Measurements from ENCODE around the gene EXT2.

GRCh38 chr11:44257338-44258189 lies 162.1 kb downstream of the EXT2 start:
- no peak for TF ChIP-seq CTCF (IDR thresholded peaks at IDR 0.05; ENCODE audit: insufficient read depth, low read depth, low read length)
- TF ChIP-seq EZH2 (IDR thresholded peaks at IDR 0.05; ENCODE audit: insufficient read depth, low read length), result no peak

All from astrocyte (in vitro differentiated cells and primary cell).